K562 (cell line): Measurements from ENCODE around the gene AIFM3. TPM values are rescaled to one million over a fixed set of nuclear protein-coding genes. Genes with fewer than 3 reads are reported as not detected.

Experiments used
- CCAR2 ChIP-seq: fragments of 200-400 bp; formaldehyde crosslinking; IDR thresholded peaks from 2 replicates; pipeline ENCODE4 v1.6.1; 2017; ENCODE audit warnings: mild to moderate bottlenecking, low read depth, low read length
- ERF ChIP-seq: fragments of 450-650 bp; formaldehyde crosslinking; IDR thresholded peaks from 2 replicates; pipeline ENCODE4 v1.4.0; 2020; ENCODE audit warnings: mild to moderate bottlenecking, mixed read lengths
- FOXM1 ChIP-seq, 2 experiments: fragments of 450-650 bp in 1 of 2; sonication (generic) in 1 of 2; formaldehyde crosslinking in 1 of 2; IDR thresholded peaks; 2 replicates each; pipeline versions ENCODE4 v1.6.1 to v1.9.0; 2017 to 2022; ENCODE audit warnings: low read depth in 2 of 2, mild to moderate bottlenecking in 2 of 2, missing genetic modification reagents in 1 of 2, moderate library complexity in 1 of 2
- ILF3 ChIP-seq: fragments of 450-650 bp; IDR thresholded peaks from 2 replicates; pipeline ENCODE4 v1.6.1; 2018; ENCODE audit warnings: antibody characterized with exemption, mild to moderate bottlenecking, moderate library complexity, borderline replicate concordance
- JUNB ChIP-seq: fragments of 450-650 bp; formaldehyde crosslinking; conservative IDR thresholded peaks from 2 replicates; pipeline ENCODE4 v1.4.0; 2020; ENCODE audit warnings: mild to moderate bottlenecking
- MCM5 ChIP-seq: fragments of 450-650 bp; IDR thresholded peaks from 2 replicates; pipeline ENCODE4 v1.6.1; 2016; ENCODE audit warnings: low read depth
- NFATC3 ChIP-seq: fragments of 450-650 bp; IDR thresholded peaks from 2 replicates; pipeline ENCODE4 v1.6.1; 2017; ENCODE audit warnings: mild to moderate bottlenecking
- NFIC ChIP-seq: fragments of 450-650 bp; IDR thresholded peaks from 2 replicates; pipeline ENCODE4 v1.6.1; 2017; ENCODE audit warnings: mild to moderate bottlenecking, inconsistent platforms
- NR4A1 ChIP-seq, 2 experiments: fragments of 250-450 bp in 1 of 2; fragments of 450-650 bp in 1 of 2; sonication (Bioruptor Pico) in 1 of 2; IDR thresholded peaks; 2 replicates each; pipeline versions ENCODE4 v1.4.0 to v1.6.1; 2016 to 2020; ENCODE audit warnings: mild to moderate bottlenecking in 2 of 2, missing compliant biosample characterization in 1 of 2, missing genetic modification characterization in 1 of 2, moderate library complexity in 1 of 2
- NUFIP1 ChIP-seq: fragments of 450-650 bp; IDR thresholded peaks from 2 replicates; pipeline ENCODE4 v1.6.1; 2018; ENCODE audit not compliant: partially characterized antibody
- OTX1 ChIP-seq: fragments of 450-650 bp; formaldehyde crosslinking; IDR thresholded peaks from 2 replicates; pipeline ENCODE4 v1.4.0; 2022; ENCODE audit warnings: mild to moderate bottlenecking
- PHB2 ChIP-seq: fragments of 450-650 bp; IDR thresholded peaks from 2 replicates; pipeline ENCODE4 v1.6.1; 2017; ENCODE audit warnings: low read depth
- PHTF2 ChIP-seq: fragments of 250-450 bp; sonication (Bioruptor Pico); IDR thresholded peaks from 2 replicates; pipeline ENCODE4 v1.5.0; 2021; ENCODE audit warnings: mild to moderate bottlenecking
- PML ChIP-seq: IDR thresholded peaks from 2 replicates; pipeline ENCODE4 v1.6.1; 2012; ENCODE audit warnings: low read length, inconsistent platforms
- SETDB1 ChIP-seq: IDR thresholded peaks from one replicate; pipeline ENCODE4 v1.6.1; 2012; ENCODE audit warnings: low read length, control low read depth, inconsistent platforms
- SMAD1 ChIP-seq: fragments of 150-350 bp; IDR thresholded peaks from 2 replicates; pipeline ENCODE4 v1.6.1; 2014; ENCODE audit warnings: low read length, low read depth; ENCODE audit not compliant: partially characterized antibody
- SMARCA5 ChIP-seq: fragments of 450-650 bp; IDR thresholded peaks from 2 replicates; pipeline ENCODE4 v1.6.1; 2016
- ZC3H4 ChIP-seq: sonication (generic); formaldehyde crosslinking; IDR thresholded peaks from 2 replicates; pipeline ENCODE4 v1.9.0; 2021; ENCODE audit warnings: missing genetic modification reagents, borderline replicate concordance
- ZKSCAN3 ChIP-seq: fragments of 250-450 bp; sonication (Bioruptor Pico); IDR thresholded peaks from 2 replicates; pipeline ENCODE4 v1.4.0; 2020
- ZNF146 ChIP-seq: IDR thresholded peaks from one replicate; pipeline ENCODE4 v1.6.1; 2018; ENCODE audit warnings: missing compliant biosample characterization; ENCODE audit not compliant: unreplicated experiment
- ZNF445 ChIP-seq: fragments of 250-450 bp; sonication (Bioruptor Pico); IDR thresholded peaks from 2 replicates; pipeline ENCODE4 v1.4.0; 2020; ENCODE audit warnings: low read depth, mild to moderate bottlenecking, moderate library complexity
- polyA plus RNA-seq, 8 experiments: library from polyadenylated mRNA; depleted of rRNA in 4 of 8; stranded (reverse) in 5 of 8; unstranded in 3 of 8; fragments of >200 nt; fragmentation: Nextera tagmentation in 2 of 8; fragmentation: Illumina TruSeq in 1 of 8; extraction: Ambion mirVana in 2 of 8; extraction: Trizol in 1 of 8; gene quantifications; 2 replicates each; pipeline versions ENCODE4 v1.2.1 to v1.2.3, GENCODE V29; 2011 to 2014; ENCODE audit warnings: inconsistent platforms in 1 of 8, missing spikeins in 1 of 8
- total RNA-seq, 7 experiments: library from RNA; depleted of rRNA in 6 of 7; stranded (reverse); fragments of >200 nt in 6 of 7; fragmentation: Illumina TruSeq in 2 of 7; extraction: Trizol in 2 of 7; gene quantifications; 2 replicates each; pipeline versions ENCODE4 v1.2.1 to v1.2.3, GENCODE V29; 2011 to 2021; ENCODE audit warnings: low replicate concordance in 1 of 7
- TF ChIP-seq, protein P1 (sequence below): IDR thresholded peaks from 2 replicates; pipeline ENCODE4 v1.6.1; 2016; ENCODE audit warnings: missing genetic modification characterization, missing compliant biosample characterization
- TF ChIP-seq, protein P2 (sequence below): sonication (generic); formaldehyde crosslinking; IDR thresholded peaks from 2 replicates; pipeline ENCODE4 v1.8.0; 2022; ENCODE audit warnings: mild to moderate bottlenecking, missing genetic modification reagents, borderline replicate concordance

The AIFM3 gene
- total and polyA plus RNA-seq, 9 of the 15 experiments (the other 6 are each of a cell fraction or from before 2014, with no cell fraction given), result 0.03 to 0.20 (median 0.07) TPM; not detected in 1

DNA sequence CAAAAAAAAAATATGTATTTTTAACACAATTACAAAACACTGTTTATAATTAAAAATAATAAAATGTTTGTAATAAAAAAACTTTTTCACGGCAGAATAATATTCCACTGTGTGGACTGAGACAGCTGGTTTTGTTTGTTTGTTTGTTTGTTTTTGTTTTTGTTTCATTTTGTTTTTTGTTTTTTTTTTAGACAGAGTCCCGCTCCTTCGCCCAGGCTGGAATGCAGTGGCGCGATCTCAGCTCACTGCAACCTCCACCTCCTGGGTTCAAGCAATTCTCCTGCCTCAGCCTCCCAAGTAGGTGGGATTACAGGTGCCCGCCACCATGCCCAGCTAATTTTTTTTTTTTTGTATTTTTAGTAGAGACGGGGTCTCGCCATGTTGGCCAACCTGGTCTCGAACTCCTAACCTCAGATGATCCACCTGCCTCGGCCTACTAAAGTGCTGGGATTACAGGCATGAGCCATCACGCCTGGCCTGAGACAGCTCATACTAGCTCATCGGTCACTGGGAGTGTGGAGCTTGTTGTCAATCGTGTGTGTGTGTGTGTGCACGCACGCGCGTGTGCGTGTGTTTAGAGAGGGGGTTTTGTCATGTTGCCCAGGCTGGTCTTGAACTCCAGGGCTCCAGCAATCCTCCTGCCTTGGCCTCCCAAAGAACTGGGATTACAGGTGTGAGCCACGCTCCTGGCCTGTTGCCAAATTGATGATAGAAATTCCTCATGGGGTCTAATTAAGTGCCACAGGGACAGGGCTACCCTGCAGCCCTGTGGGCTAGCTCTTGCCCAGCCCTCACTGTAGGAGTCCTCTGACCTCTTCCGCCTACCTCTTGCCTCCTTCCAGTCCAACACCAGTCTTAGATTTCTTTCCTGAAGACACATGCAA is 7.2 kb upstream of the AIFM3 start (continued):
- TF ChIP-seq ZNF146 (CRISPR knock-in tag) (peak; percentile 87), SMARCA5 (peak; percentile 54; the same call in 1 of the 2 replicates), NFATC3 (no peak), ZKSCAN3 (CRISPR knock-in tag) (peak; percentile 70; the same call in 1 of the 2 replicates), NFIC (peak; percentile 99), NR4A1 (CRISPR knock-in tag; IDR thresholded peaks at IDR 0.05) (no peak), NR4A1 (tag; IDR thresholded peaks at IDR 0.05) (no peak), PHTF2 (CRISPR knock-in tag) (peak; percentile 12; the same call in 1 of the 2 replicates), ILF3 (no peak), ZC3H4 (peak; percentile 88), SMAD1 (peak; percentile 20), ERF (no peak), ZNF445 (CRISPR knock-in tag) (0 out of 2 replicates have a peak, but pooled peaks have one; percentile 11), NUFIP1 (no peak), JUNB (CRISPR knock-in tag) (no peak), FOXM1 (IDR thresholded peaks at IDR 0.05; ENCODE audit: low read depth) (0 out of 2 replicates have a peak, but pooled peaks have one; percentile 12), FOXM1 (CRISPR knock-in tag; IDR thresholded peaks at IDR 0.05; ENCODE audit: low read depth) (no peak), MCM5 (no peak), PHB2 (0 out of 2 replicates have a peak, but pooled peaks have one; percentile 30), SETDB1 (no peak), CCAR2 (no peak), PML (no peak), OTX1 (CRISPR knock-in tag) (peak; percentile 43; the same call in 1 of the 2 replicates)
- TF ChIP-seq, protein P1, sequence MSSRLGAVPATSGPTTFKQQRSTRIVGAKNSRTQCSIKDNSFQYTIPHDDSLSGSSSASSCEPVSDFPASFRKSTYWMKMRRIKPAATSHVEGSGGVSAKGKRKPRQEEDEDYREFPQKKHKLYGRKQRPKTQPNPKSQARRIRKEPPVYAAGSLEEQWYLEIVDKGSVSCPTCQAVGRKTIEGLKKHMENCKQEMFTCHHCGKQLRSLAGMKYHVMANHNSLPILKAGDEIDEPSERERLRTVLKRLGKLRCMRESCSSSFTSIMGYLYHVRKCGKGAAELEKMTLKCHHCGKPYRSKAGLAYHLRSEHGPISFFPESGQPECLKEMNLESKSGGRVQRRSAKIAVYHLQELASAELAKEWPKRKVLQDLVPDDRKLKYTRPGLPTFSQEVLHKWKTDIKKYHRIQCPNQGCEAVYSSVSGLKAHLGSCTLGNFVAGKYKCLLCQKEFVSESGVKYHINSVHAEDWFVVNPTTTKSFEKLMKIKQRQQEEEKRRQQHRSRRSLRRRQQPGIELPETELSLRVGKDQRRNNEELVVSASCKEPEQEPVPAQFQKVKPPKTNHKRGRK (tag), result 0 out of 2 replicates have a peak, but pooled peaks have one; percentile 20
- TF ChIP-seq, protein P2, sequence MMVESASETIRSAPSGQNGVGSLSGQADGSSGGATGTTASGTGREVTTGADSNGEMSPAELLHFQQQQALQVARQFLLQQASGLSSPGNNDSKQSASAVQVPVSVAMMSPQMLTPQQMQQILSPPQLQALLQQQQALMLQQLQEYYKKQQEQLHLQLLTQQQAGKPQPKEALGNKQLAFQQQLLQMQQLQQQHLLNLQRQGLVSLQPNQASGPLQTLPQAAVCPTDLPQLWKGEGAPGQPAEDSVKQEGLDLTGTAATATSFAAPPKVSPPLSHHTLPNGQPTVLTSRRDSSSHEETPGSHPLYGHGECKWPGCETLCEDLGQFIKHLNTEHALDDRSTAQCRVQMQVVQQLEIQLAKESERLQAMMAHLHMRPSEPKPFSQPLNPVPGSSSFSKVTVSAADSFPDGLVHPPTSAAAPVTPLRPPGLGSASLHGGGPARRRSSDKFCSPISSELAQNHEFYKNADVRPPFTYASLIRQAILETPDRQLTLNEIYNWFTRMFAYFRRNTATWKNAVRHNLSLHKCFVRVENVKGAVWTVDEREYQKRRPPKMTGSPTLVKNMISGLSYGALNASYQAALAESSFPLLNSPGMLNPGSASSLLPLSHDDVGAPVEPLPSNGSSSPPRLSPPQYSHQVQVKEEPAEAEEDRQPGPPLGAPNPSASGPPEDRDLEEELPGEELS (CRISPR knock-in tag), result 0 out of 2 replicates have a peak, but pooled peaks have one; percentile 42
